PFSK-1 (cell line): ENCODE results near the gene ZGPAT.

Experiments used
- SIN3A ChIP-seq: IDR thresholded peaks from 2 replicates; pipeline ENCODE4 v1.6.1; 2012; ENCODE audit warnings: mild to moderate bottlenecking, low read length, moderate library complexity, borderline replicate concordance; ENCODE audit not compliant: insufficient read depth
- TF ChIP-seq, protein P1 (sequence below), 2 experiments: IDR thresholded peaks; 2 replicates each; pipeline versions ENCODE4 v1.6.1 to v1.8.0; 2011 to 2012; ENCODE audit warnings: low read depth in 2 of 2, low read length in 2 of 2, control low read depth in 1 of 2, inconsistent platforms in 1 of 2, mild to moderate bottlenecking in 1 of 2, moderate library complexity in 1 of 2; ENCODE audit not compliant: insufficient read depth in 1 of 2

DNA sequence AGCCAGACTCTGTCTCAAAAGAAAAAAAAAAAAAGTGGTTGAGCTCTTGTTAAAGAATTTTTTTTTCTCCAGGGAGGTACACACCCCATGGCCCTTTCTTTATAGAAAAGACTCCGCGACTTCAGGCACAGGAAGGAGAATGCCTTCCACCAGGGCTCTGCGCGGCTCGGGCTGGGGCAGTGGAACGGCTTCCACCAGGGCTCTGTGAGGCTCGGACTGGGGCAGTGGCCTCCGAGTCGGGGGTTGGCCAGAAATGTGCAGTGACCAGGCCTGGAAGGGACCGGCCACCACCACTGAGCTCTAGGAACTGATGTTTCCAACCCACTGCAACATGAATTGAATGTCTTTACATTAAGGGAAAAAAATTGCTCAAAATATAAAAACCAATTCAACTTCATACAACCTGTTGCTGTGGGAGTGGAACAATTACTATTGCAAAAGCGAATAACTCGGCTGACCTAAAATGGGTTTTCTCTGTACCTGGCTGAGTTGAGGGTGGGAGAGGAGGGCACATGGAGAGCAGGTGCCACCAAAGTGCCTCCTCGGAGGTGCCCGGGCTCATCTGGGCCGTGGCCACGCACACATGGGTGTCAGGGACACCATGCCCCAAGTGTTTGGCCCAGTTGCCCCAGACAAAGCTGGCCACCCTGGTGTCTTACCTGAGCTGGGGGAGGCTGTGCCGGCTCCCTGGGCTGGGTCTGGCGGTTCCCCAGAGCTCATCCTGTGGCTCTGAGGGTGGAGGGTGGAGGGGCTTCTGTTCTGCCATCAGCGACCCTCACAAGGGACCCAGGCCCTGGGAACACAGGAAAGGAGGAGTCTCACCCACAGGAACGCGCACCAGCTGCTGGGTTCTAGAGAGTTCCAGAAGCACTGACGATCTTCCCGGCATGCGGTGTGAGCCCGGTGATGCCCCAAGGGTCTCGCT is 61.0 kb downstream of the ZGPAT start:
- TF ChIP-seq, protein P1, sequence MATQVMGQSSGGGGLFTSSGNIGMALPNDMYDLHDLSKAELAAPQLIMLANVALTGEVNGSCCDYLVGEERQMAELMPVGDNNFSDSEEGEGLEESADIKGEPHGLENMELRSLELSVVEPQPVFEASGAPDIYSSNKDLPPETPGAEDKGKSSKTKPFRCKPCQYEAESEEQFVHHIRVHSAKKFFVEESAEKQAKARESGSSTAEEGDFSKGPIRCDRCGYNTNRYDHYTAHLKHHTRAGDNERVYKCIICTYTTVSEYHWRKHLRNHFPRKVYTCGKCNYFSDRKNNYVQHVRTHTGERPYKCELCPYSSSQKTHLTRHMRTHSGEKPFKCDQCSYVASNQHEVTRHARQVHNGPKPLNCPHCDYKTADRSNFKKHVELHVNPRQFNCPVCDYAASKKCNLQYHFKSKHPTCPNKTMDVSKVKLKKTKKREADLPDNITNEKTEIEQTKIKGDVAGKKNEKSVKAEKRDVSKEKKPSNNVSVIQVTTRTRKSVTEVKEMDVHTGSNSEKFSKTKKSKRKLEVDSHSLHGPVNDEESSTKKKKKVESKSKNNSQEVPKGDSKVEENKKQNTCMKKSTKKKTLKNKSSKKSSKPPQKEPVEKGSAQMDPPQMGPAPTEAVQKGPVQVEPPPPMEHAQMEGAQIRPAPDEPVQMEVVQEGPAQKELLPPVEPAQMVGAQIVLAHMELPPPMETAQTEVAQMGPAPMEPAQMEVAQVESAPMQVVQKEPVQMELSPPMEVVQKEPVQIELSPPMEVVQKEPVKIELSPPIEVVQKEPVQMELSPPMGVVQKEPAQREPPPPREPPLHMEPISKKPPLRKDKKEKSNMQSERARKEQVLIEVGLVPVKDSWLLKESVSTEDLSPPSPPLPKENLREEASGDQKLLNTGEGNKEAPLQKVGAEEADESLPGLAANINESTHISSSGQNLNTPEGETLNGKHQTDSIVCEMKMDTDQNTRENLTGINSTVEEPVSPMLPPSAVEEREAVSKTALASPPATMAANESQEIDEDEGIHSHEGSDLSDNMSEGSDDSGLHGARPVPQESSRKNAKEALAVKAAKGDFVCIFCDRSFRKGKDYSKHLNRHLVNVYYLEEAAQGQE (IDR thresholded peaks at IDR 0.05; ENCODE audit: insufficient read depth in 1 of 2, low read depth in 2 of 2, low read length in 2 of 2) = no peak
- no peak for TF ChIP-seq SIN3A
